ENCODE results near the gene NLGN1.

The NLGN1 gene

GRCh38 chr3:174317005-174317404 lies 919.5 kb downstream of the NLGN1 start:
- Mint-ChIP-seq H3K27ac (no peak overlapping the region), H3K4me1 (ENCODE audit: low read depth) (no peaks in the 10 kb centered on the region), H3K36me3 (ENCODE audit: low read depth) (no peaks in the 10 kb centered on the region), H3K4me3 (no peak overlapping the region), H3K9me3 (peaks cover 14% of the 10 kb centered on the region), H3K27me3 (no peaks in the 10 kb centered on the region)
- DNase-seq: no peak

GRCh38 chr3:174318181-174318580 lies 920.6 kb downstream of the NLGN1 start:
- H3K27me3 Mint-ChIP-seq: no peaks in the 10 kb centered on the region
- no peaks in the 10 kb centered on the region for H3K36me3 Mint-ChIP-seq (ENCODE audit: low read depth)
- H3K27ac Mint-ChIP-seq: no peak overlapping the region
- H3K4me3 Mint-ChIP-seq: no peak overlapping the region
- no peaks in the 10 kb centered on the region for H3K4me1 Mint-ChIP-seq (ENCODE audit: low read depth)
- H3K9me3 Mint-ChIP-seq: peaks cover 15% of the 10 kb centered on the region
- DNase-seq: no peak

DNA sequence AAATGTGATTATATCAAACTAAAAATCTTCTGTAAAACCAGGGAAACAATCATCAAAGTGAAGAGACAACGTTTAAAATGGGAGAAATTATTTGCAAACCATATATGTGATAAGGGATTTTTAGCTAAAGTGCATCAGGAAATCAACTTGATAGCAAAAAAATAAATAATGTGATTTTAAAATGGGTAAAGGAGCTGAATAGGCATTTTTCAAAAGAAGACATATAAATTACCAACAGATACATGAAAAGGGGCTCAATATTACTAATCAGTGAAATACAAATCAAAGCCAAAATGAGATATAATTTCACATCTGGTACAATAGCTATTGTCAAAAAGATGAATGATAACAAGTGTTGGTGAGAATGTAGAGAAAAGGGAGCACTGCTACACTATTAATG lies 924.0 kb downstream of the NLGN1 start:
- Mint-ChIP-seq H3K4me3 (no peak overlapping the region), H3K4me1 (ENCODE audit: low read depth) (no peaks in the 10 kb centered on the region), H3K27ac (no peak overlapping the region), H3K27me3 (no peaks in the 10 kb centered on the region), H3K36me3 (ENCODE audit: low read depth) (no peaks in the 10 kb centered on the region), H3K9me3 (peaks cover 15% of the 10 kb centered on the region)
- no peak for DNase-seq

GRCh38 chr3:174322789-174323188 lies 925.2 kb downstream of the NLGN1 start:
- Mint-ChIP-seq H3K9me3 (peaks cover 15% of the 10 kb centered on the region), H3K36me3 (ENCODE audit: low read depth) (no peaks in the 10 kb centered on the region), H3K4me3 (no peak overlapping the region), H3K27ac (no peak overlapping the region), H3K4me1 (ENCODE audit: low read depth) (no peaks in the 10 kb centered on the region), H3K27me3 (no peaks in the 10 kb centered on the region)
- DNase-seq: no peak

- DNase-seq: no peak
- Mint-ChIP-seq H3K27me3 (no peaks in the 10 kb centered on the region), H3K4me1 (ENCODE audit: low read depth) (no peaks in the 10 kb centered on the region), H3K27ac (no peak overlapping the region), H3K9me3 (peaks cover 11% of the 10 kb centered on the region), H3K36me3 (ENCODE audit: low read depth) (no peaks in the 10 kb centered on the region), H3K4me3 (no peak overlapping the region)
These were observed 927.6 kb downstream of the NLGN1 start for GRCh38 chr3:174325171-174325570.

DNA sequence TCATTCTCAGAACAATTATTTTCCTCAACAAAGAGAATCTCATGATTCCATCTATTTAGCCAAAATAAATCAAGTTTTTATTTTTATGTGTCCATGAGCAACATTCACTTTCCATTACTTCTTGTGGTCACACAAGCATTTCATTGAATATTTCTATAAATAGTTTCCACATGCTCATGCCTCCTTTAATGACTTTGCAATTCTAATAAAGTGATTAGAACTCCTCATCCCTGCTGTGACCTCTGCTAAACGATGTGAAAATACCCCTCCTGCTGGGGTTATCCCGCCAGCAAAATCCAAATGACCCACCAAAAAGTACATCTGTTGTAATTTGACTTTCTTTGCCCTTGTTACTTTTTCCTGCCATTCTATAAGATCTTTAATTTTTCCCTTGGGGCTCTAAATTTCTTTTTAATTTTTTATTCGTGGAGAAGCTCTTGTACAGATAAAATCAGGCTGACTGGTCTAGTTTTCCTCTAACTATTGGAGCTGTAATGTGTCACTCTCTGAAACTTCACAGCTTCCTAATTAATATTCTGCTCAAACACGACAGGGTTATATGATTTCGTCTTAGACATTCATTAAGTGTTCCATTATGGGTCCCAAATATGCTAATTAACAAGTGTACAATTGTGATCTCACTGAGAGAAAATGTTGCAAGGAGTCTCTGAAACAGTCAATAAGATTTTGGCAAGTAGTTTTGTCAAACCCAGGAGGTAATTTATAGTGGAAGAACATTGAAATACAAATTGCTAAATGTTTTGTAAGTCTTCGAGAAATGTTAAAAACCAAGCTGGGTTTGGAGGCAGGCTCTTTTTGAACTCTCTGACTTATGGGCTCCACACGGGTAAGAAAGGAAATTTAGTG lies 928.5 kb downstream of the NLGN1 start:
- Mint-ChIP-seq H3K4me3 (no peak overlapping the region), H3K9me3 (peaks cover 10% of the 10 kb centered on the region), H3K27me3 (no peaks in the 10 kb centered on the region), H3K36me3 (ENCODE audit: low read depth) (no peaks in the 10 kb centered on the region), H3K4me1 (ENCODE audit: low read depth) (no peaks in the 10 kb centered on the region), H3K27ac (no peak overlapping the region)
- DNase-seq: no peak

DNA sequence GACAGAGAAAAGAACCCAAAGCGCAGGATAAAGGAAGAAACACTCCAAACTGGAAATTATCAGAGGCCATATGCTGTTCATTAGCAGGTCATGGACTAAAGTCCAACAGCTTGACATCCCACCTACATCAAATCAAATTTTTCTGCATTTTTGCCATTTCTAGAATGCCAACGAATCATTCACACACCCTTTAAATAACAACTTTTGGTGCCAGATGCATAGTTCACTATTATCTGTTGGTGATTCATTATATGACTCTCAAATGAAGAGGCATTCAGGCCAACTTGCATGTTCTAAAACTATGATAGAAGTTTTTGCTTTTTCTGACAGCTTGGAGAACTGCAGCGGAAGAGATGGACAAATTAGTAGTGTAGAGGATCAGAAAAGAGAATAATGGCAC lies 931.8 kb downstream of the NLGN1 start:
- Mint-ChIP-seq H3K36me3 (ENCODE audit: low read depth) (no peaks in the 10 kb centered on the region), H3K4me3 (no peak overlapping the region), H3K4me1 (ENCODE audit: low read depth) (no peaks in the 10 kb centered on the region), H3K9me3 (peaks cover 7% of the 10 kb centered on the region), H3K27me3 (no peaks in the 10 kb centered on the region), H3K27ac (no peak overlapping the region)
- DNase-seq: no peak

DNA sequence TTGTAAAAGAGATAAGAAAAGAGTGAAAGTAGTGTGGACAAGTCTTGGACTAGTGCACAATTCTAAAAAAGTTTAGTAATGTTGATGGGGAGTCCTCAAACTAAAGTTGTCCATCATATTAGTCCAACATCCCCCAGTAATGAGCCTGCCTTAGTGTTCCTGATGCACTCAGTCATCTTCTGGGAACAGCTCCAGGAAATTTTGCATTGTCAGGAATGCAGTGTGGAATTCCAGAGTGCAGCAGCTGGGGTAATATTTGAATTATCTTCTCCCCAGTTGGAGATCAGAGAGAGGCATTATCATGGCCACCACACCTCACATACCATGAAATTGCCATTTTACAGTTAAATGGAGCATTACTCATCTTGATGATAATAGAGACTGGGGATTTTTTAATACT lies 932.8 kb downstream of the NLGN1 start:
- no peaks in the 10 kb centered on the region for H3K36me3 Mint-ChIP-seq (ENCODE audit: low read depth)
- H3K27me3 Mint-ChIP-seq: no peaks in the 10 kb centered on the region
- H3K27ac Mint-ChIP-seq: no peak overlapping the region
- no peak for DNase-seq
- no peaks in the 10 kb centered on the region for H3K4me1 Mint-ChIP-seq (ENCODE audit: low read depth)
- H3K9me3 Mint-ChIP-seq: peaks cover 7% of the 10 kb centered on the region
- no peak overlapping the region for H3K4me3 Mint-ChIP-seq

GRCh38 chr3:174331095-174331800 lies 933.7 kb downstream of the NLGN1 start:
- H3K4me3 Mint-ChIP-seq: no peak overlapping the region
- H3K27me3 Mint-ChIP-seq: no peaks in the 10 kb centered on the region
- H3K36me3 Mint-ChIP-seq (ENCODE audit: low read depth): no peaks in the 10 kb centered on the region
- H3K4me1 Mint-ChIP-seq (ENCODE audit: low read depth): no peaks in the 10 kb centered on the region
- DNase-seq: no peak
- no peak overlapping the region for H3K27ac Mint-ChIP-seq
- H3K9me3 Mint-ChIP-seq: peaks cover 7% of the 10 kb centered on the region

GRCh38 chr3:174332391-174332790 lies 934.8 kb downstream of the NLGN1 start:
- peaks cover 7% of the 10 kb centered on the region for H3K9me3 Mint-ChIP-seq
- no peaks in the 10 kb centered on the region for H3K27me3 Mint-ChIP-seq
- H3K4me3 Mint-ChIP-seq: no peak overlapping the region
- no peaks in the 10 kb centered on the region for H3K36me3 Mint-ChIP-seq (ENCODE audit: low read depth)
- no peaks in the 10 kb centered on the region for H3K4me1 Mint-ChIP-seq (ENCODE audit: low read depth)
- no peak for DNase-seq
- H3K27ac Mint-ChIP-seq: no peak overlapping the region

DNA sequence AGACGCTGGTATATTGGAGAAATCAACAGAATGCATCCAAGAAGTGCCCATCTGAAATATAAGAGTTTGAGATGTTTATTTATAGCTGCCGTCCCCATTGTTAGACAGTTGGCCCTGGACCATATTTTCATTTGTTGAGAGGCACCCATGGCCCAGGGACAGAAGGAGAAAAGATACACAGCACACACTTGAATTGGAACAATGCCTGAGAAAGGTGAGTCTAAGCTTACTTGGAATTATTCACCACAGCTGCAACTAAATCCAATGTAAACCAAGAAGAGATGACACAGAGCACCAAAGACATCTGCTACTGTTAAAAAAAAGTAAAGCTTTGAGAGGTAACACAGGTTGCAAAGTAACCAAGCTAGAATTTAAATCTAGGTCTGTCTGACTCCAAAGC lies 936.1 kb downstream of the NLGN1 start:
- H3K4me3 Mint-ChIP-seq: no peak overlapping the region
- DNase-seq: no peak

DNA sequence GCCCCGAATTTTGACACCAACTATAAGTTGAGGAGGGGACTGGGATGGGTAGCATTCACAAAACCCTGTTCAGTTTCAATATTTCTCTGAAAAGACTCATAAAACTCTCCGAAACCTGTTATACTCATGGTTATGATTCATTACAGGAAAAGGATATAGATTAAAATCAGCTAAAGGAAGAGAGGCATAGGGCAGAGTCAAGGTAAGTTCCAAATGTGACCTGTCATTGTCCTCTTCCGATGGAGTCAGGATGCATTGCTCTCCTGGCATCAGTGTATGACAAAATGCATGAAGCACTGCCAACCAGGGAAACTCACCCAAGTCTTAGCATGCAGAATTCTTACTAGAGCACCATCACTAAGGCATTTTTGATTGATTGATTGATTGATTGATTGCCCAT lies 936.6 kb downstream of the NLGN1 start:
- no peak overlapping the region for H3K27ac Mint-ChIP-seq
- no peaks in the 10 kb centered on the region for H3K36me3 Mint-ChIP-seq (ENCODE audit: low read depth)
- H3K9me3 Mint-ChIP-seq: peaks cover 7% of the 10 kb centered on the region
- no peaks in the 10 kb centered on the region for H3K27me3 Mint-ChIP-seq
- H3K4me3 Mint-ChIP-seq: no peak overlapping the region
- DNase-seq: no peak
- H3K4me1 Mint-ChIP-seq (ENCODE audit: low read depth): no peaks in the 10 kb centered on the region

More for the DNA sequence above, 936.1 kb downstream of the NLGN1 start:
- Mint-ChIP-seq H3K27ac (no peak overlapping the region), H3K9me3 (peaks cover 7% of the 10 kb centered on the region), H3K36me3 (ENCODE audit: low read depth) (no peaks in the 10 kb centered on the region), H3K27me3 (no peaks in the 10 kb centered on the region), H3K4me1 (ENCODE audit: low read depth) (no peaks in the 10 kb centered on the region)

DNA sequence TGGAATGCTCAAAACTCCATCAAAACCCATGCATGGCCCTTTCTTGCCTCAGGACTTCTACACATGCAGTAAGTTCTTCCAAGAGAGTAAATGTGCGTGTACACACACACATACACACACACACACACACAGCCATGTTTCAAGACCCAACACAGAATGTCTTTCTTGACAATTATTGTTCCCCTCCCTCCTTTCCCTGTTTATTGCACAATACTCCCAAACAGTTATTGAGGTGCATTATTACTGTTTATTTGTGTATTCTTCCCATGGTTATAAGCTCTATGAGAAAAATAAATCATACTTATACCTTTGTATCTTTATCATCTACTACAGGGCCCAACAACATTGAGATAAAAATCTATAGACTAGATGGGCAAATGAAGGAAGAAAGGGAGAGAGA lies 937.8 kb downstream of the NLGN1 start:
- H3K27ac Mint-ChIP-seq: no peak overlapping the region
- no peak for DNase-seq
- no peaks in the 10 kb centered on the region for H3K4me1 Mint-ChIP-seq (ENCODE audit: low read depth)
- peaks cover 9% of the 10 kb centered on the region for H3K9me3 Mint-ChIP-seq
- H3K36me3 Mint-ChIP-seq (ENCODE audit: low read depth): no peaks in the 10 kb centered on the region
- no peaks in the 10 kb centered on the region for H3K27me3 Mint-ChIP-seq
- no peak overlapping the region for H3K4me3 Mint-ChIP-seq

- no peaks in the 10 kb centered on the region for H3K4me1 Mint-ChIP-seq (ENCODE audit: low read depth)
- H3K27ac Mint-ChIP-seq: no peak overlapping the region
- no peak for DNase-seq
- H3K4me3 Mint-ChIP-seq: no peak overlapping the region
- H3K27me3 Mint-ChIP-seq: no peaks in the 10 kb centered on the region
- H3K36me3 Mint-ChIP-seq (ENCODE audit: low read depth): no peaks in the 10 kb centered on the region
- peaks cover 7% of the 10 kb centered on the region for H3K9me3 Mint-ChIP-seq
These were observed 938.4 kb downstream of the NLGN1 start for GRCh38 chr3:174335910-174336309.

Measured in activated T-cell treated with anti-CD3 and anti-CD28 coated beads, Interleukin-2, amount 50 U/mL, for 24 hours (primary cell).